SHP77 (cell line): Measurements from ENCODE around the gene ZFP42.
"Not testable (repeated sequence)": the region's sequence is repeated elsewhere in the genome, so short reads cannot be mapped to it uniquely, and the experiment has no call there.

Experiments
- DNase-seq, 2 experiments: peaks; one replicate each; lab custom pipeline; 2025; lab: John Stamatoyannopoulos, UW

ZFP42 gene

GRCh38 chr4:188021548-188022249 is 26.1 kb downstream of the ZFP42 start:
- DNase-seq, result no peak

- DNase-seq, result no peak
These were observed 28.1 kb downstream of the ZFP42 start for GRCh38 chr4:188023682-188024081.

- no peak for DNase-seq
These were observed 29.9 kb downstream of the ZFP42 start for GRCh38 chr4:188025476-188025875.

GRCh38 chr4:188029114-188029513 is 33.5 kb downstream of the ZFP42 start:
- DNase-seq, result no peak

GRCh38 chr4:188030401-188030800 is 34.8 kb downstream of the ZFP42 start:
- no peak for DNase-seq

- DNase-seq, result no peak
These were observed 36.2 kb downstream of the ZFP42 start for GRCh38 chr4:188031751-188032150.

- DNase-seq, result no peak
These were observed 36.6 kb downstream of the ZFP42 start for GRCh38 chr4:188032170-188032569.

GRCh38 chr4:188032583-188032982 is 37.0 kb downstream of the ZFP42 start:
- no peak for DNase-seq

- DNase-seq, result no peak
These were observed 41.6 kb downstream of the ZFP42 start for GRCh38 chr4:188037003-188037713.

GRCh38 chr4:188041721-188042120 is 46.1 kb downstream of the ZFP42 start:
- no peak for DNase-seq

GRCh38 chr4:188042191-188042590 is 46.6 kb downstream of the ZFP42 start:
- no peak for DNase-seq

GRCh38 chr4:188043154-188043553 is 47.6 kb downstream of the ZFP42 start:
- no peak for DNase-seq

GRCh38 chr4:188045461-188045860 is 49.9 kb downstream of the ZFP42 start:
- not testable (repeated sequence) for DNase-seq

GRCh38 chr4:188046657-188047056 is 51.1 kb downstream of the ZFP42 start:
- DNase-seq, result no peak

GRCh38 chr4:188053302-188053701 is 57.7 kb downstream of the ZFP42 start:
- no peak for DNase-seq
